CD4-positive, CD25-positive, alpha-beta regulatory T cell (primary cell): ENCODE data around the gene FBP2. TPM values are rescaled to one million over a fixed set of nuclear protein-coding genes. Genes with fewer than 3 reads are reported as not detected.

Experiments
- ATAC-seq, 2 donors: fragments of 150-1000 bp; cut with Tn5 transposase; one replicate each; pipeline ENCODE4 v1.10.0; 2021; ENCODE audit warnings: low read depth in 2 of 2, moderate number of reproducible peaks in 2 of 2, moderate library complexity in 1 of 2
- DNase-seq, 3 donors: peaks; one replicate each; pipeline versions ENCODE4 v3.0.0 to v3.0.0-alpha.2; 2012 to 2022; ENCODE audit warnings: mixed read lengths in 1 of 3
- H3K27ac ChIP-seq: one replicate; pipeline ENCODE4 v1.7.0; 2013; ENCODE audit warnings: mild to moderate bottlenecking, low read length; ENCODE audit not compliant: insufficient read depth, poor library complexity, severe bottlenecking
- H3K27me3 ChIP-seq: one replicate; pipeline ENCODE4 v1.7.0; 2013; ENCODE audit warnings: low read length; ENCODE audit not compliant: control insufficient read depth, insufficient read depth
- H3K36me3 ChIP-seq: one replicate; pipeline ENCODE4 v1.7.0; 2013; ENCODE audit warnings: mild to moderate bottlenecking, low read length, moderate library complexity; ENCODE audit not compliant: control insufficient read depth, insufficient read depth
- H3K4me1 ChIP-seq: 2 replicates; pipeline ENCODE4 v1.7.0; 2013; ENCODE audit warnings: mild to moderate bottlenecking, low read length; ENCODE audit not compliant: insufficient read depth, control insufficient read depth, poor library complexity, severe bottlenecking
- H3K4me3 ChIP-seq: one replicate; pipeline ENCODE4 v1.7.0; 2013; ENCODE audit warnings: low read depth, mild to moderate bottlenecking, low read length, moderate library complexity
- H3K9me3 ChIP-seq, 2 experiments: 1 replicate in 1 of 2; 2 replicates in 1 of 2; pipeline ENCODE4 v1.7.0; 2013; ENCODE audit warnings: low read length in 2 of 2, mild to moderate bottlenecking in 1 of 2, moderate library complexity in 1 of 2; ENCODE audit not compliant: control insufficient read depth in 2 of 2
- H3K27ac Mint-ChIP-seq, 3 donors: one replicate each; pipeline ENCODE4 v1.8.0; 2020 to 2022; ENCODE audit warnings: mild to moderate bottlenecking in 3 of 3, mixed read lengths in 3 of 3, moderate library complexity in 2 of 3
- H3K27me3 Mint-ChIP-seq: one replicate; pipeline ENCODE4 v1.8.0; 2022; ENCODE audit warnings: mild to moderate bottlenecking, mixed read lengths
- H3K36me3 Mint-ChIP-seq: one replicate; pipeline ENCODE4 v1.8.0; 2020; ENCODE audit warnings: mixed read lengths
- H3K4me1 Mint-ChIP-seq, 4 donors: one replicate each; pipeline ENCODE4 v1.8.0; 2020 to 2022; ENCODE audit warnings: mixed read lengths in 4 of 4, mild to moderate bottlenecking in 1 of 4
- H3K4me3 Mint-ChIP-seq, 4 donors: one replicate each; pipeline ENCODE4 v1.8.0; 2020 to 2022; ENCODE audit warnings: mild to moderate bottlenecking in 4 of 4, mixed read lengths in 4 of 4, moderate library complexity in 3 of 4
- H3K9me3 Mint-ChIP-seq, 7 donors: one replicate each; pipeline ENCODE4 v1.8.0; 2020 to 2022; ENCODE audit warnings: mixed read lengths in 7 of 7, mild to moderate bottlenecking in 3 of 7, moderate library complexity in 2 of 7
- polyA plus RNA-seq, 4 donors: library from polyadenylated mRNA; unstranded; fragments of 300-500 nt; fragmentation: Illumina TruSeq; gene quantifications; one replicate each; pipeline ENCODE4 v1.2.3, GENCODE V29; 2021
- total RNA-seq: library from RNA; stranded (reverse); gene quantifications from one replicate; pipeline ENCODE4 v1.2.3, GENCODE V29; 2022

FBP2 gene
- total and polyA plus RNA-seq, 5 donors from 2014 or later, result not detected

DNA sequence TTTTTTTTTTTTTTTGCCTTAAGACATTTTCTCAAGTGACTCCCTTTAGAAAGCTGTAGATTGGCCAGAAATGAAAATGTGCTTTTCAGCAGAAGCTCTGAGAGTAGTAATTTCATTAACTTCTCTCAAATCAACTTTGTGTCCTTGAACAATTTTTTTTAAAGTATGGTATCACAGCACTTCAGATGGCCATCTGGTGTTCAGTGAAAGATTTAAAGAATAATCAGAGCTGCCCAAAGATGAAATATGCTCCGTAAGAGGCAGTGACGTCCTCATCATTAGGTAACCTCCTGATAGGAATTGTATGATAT lies 81.7 kb downstream of the FBP2 start:
- Mint-ChIP-seq H3K9me3 (peaks cover 0 to 1% (median 0%) of the 10 kb centered on the region in 7 donors), H3K27ac (no peak overlapping the region), H3K36me3 (no peaks in the 10 kb centered on the region), H3K4me1 (no peaks in the 10 kb centered on the region), H3K4me3 (no peak overlapping the region), H3K27me3 (peaks cover 20% of the 10 kb centered on the region)
- H3K9me3 ChIP-seq, result no peaks in the 10 kb centered on the region
- no peak for ATAC-seq
- no peaks in the 10 kb centered on the region for H3K36me3 ChIP-seq
- H3K27me3 ChIP-seq, result peaks cover 8% of the 10 kb centered on the region
- H3K4me3 ChIP-seq, result no peak overlapping the region
- no peak for DNase-seq
- no peaks in the 10 kb centered on the region for H3K4me1 ChIP-seq
- no peak overlapping the region for H3K27ac ChIP-seq

GRCh38 chr9:94511134-94511954 lies 82.3 kb downstream of the FBP2 start:
- H3K27ac Mint-ChIP-seq, result no peak overlapping the region
- no peaks in the 10 kb centered on the region for H3K4me1 Mint-ChIP-seq
- no peaks in the 10 kb centered on the region for H3K4me1 ChIP-seq
- H3K36me3 ChIP-seq, result no peaks in the 10 kb centered on the region
- H3K4me3 Mint-ChIP-seq, result no peak overlapping the region
- peaks cover 20% of the 10 kb centered on the region for H3K27me3 Mint-ChIP-seq
- DNase-seq (no peak), ATAC-seq (no peak)
- no peak overlapping the region for H3K27ac ChIP-seq
- no peaks in the 10 kb centered on the region for H3K9me3 ChIP-seq
- H3K4me3 ChIP-seq, result no peak overlapping the region
- H3K27me3 ChIP-seq, result peaks cover 8% of the 10 kb centered on the region
- H3K36me3 Mint-ChIP-seq, result no peaks in the 10 kb centered on the region
- H3K9me3 Mint-ChIP-seq, result peaks cover 0 to 1% (median 0%) of the 10 kb centered on the region in 7 donors

Other genes with a start within 250 kb of the FBP2 start
- not detected for gene PCAT7, start 38.7 kb downstream of the FBP2 start, total RNA-seq
- not detected for gene PCAT7, start 38.7 kb downstream of the FBP2 start, polyA plus RNA-seq
- 0.42 TPM for gene FBP1, start 45.7 kb upstream of the FBP2 start, total RNA-seq
- 1 to 10 TPM; 2.0 to 9.2 (median 5.8) TPM for gene FBP1, start 45.7 kb upstream of the FBP2 start, polyA plus RNA-seq
- 12.9 TPM for gene AOPEP, start 132.9 kb upstream of the FBP2 start, total RNA-seq
- 1 to 10 TPM; 4.6 to 7.5 (median 5.8) TPM for gene AOPEP, start 132.9 kb upstream of the FBP2 start, polyA plus RNA-seq